Smooth muscle cell (in vitro differentiated cells): Measurements from ENCODE around the gene IL17C. TPM values are rescaled to one million over a fixed set of nuclear protein-coding genes. Genes with fewer than 3 reads are reported as not detected.

Experiments used
- DNase-seq: peaks from one replicate; lab custom pipeline; 2025; ENCODE audit not compliant: unreplicated experiment; lab: John Stamatoyannopoulos, UW
- H2AFZ ChIP-seq: fragments of 200-600 bp; sonication (generic); 2 replicates; pipeline ENCODE4 v1.6.0; 2016; ENCODE audit warnings: antibody characterized with exemption, low read depth, mild to moderate bottlenecking
- H3F3A ChIP-seq: fragments of 200-600 bp; sonication (generic); 2 replicates; pipeline ENCODE4 v1.6.0; 2017; ENCODE audit warnings: antibody characterized with exemption, low read depth
- H3K27ac ChIP-seq: fragments of 200-600 bp; sonication (generic); 2 replicates; pipeline ENCODE4 v1.5.1; 2016; ENCODE audit warnings: low read depth, mild to moderate bottlenecking
- H3K27me3 ChIP-seq: fragments of 200-600 bp; sonication (generic); 2 replicates; pipeline ENCODE4 v1.6.1; 2016; ENCODE audit warnings: low read depth, mild to moderate bottlenecking
- H3K36me3 ChIP-seq: fragments of 200-600 bp; sonication (generic); 2 replicates; pipeline ENCODE4 v1.5.1; 2016; ENCODE audit warnings: low read depth
- H3K4me1 ChIP-seq: fragments of 200-600 bp; sonication (generic); 2 replicates; pipeline ENCODE4 v1.5.1; 2016; ENCODE audit warnings: low read depth
- H3K4me2 ChIP-seq: fragments of 200-600 bp; sonication (generic); 2 replicates; pipeline ENCODE4 v1.6.0; 2016; ENCODE audit warnings: mild to moderate bottlenecking
- H3K4me3 ChIP-seq: fragments of 200-600 bp; sonication (generic); 2 replicates; pipeline ENCODE4 v1.5.1; 2016; ENCODE audit warnings: mild to moderate bottlenecking
- H3K79me2 ChIP-seq: fragments of 200-600 bp; sonication (generic); 2 replicates; pipeline ENCODE4 v1.6.0; 2016; ENCODE audit warnings: low read depth, mild to moderate bottlenecking
- H3K9ac ChIP-seq: fragments of 200-600 bp; sonication (generic); 2 replicates; pipeline ENCODE4 v1.6.0; 2016; ENCODE audit warnings: low read depth
- H3K9me3 ChIP-seq: fragments of 200-600 bp; sonication (generic); replicated peaks from 2 replicates; pipeline ENCODE4 v1.5.1; 2016; ENCODE audit warnings: low read depth
- H4K20me1 ChIP-seq: fragments of 200-600 bp; sonication (generic); 2 replicates; pipeline ENCODE4 v1.6.0; 2016; ENCODE audit warnings: low read depth
- CTCF ChIP-seq: fragments of 200-600 bp; sonication (generic); IDR thresholded peaks from 2 replicates; pipeline ENCODE4 v1.5.1; 2017; ENCODE audit warnings: borderline replicate concordance, mild to moderate bottlenecking, antibody characterized with exemption; ENCODE audit not compliant: insufficient read depth, poor library complexity, severe bottlenecking
- WGBS: methylation state at CpG from one replicate; pipeline ENCODE4 v1.1.7; 2016; ENCODE audit warnings: low lambda C conversion rate; 5-methylcytosine and 5-hydroxymethylcytosine counted together
- polyA plus RNA-seq: library from polyadenylated mRNA; unstranded; fragments of >200 nt; fragmentation: Nextera tagmentation; extraction: Ambion mirVana; gene quantifications from 2 replicates; pipeline ENCODE4 v1.2.1, GENCODE V29; 2016
- total RNA-seq: library from RNA; depleted of rRNA; stranded (reverse); fragments of >200 nt; gene quantifications from 2 replicates; pipeline ENCODE4 v1.2.3, GENCODE V29; 2014

The IL17C gene
- total and polyA plus RNA-seq, 2 experiments from 2014 or later, result not detected

GRCh38 chr16:88617268-88618031, 20.9 kb upstream of the IL17C start:
- TF ChIP-seq CTCF, result no peak
- Histone ChIP-seq H3K4me3 (no peak overlapping the region), H2AFZ (no peak overlapping the region), H3K4me1 (peaks cover 11% of the 10 kb centered on the region), H3K27ac (peak overlapping the region; percentile 49), H3K4me2 (peak overlapping the region; percentile 50), H3K9me3 (no peaks in the 10 kb centered on the region), H3K36me3 (no peaks in the 10 kb centered on the region), H4K20me1 (peaks cover 100% of the 10 kb centered on the region), H3K27me3 (no peaks in the 10 kb centered on the region), H3F3A (no peaks in the 10 kb centered on the region), H3K9ac (no peak overlapping the region), H3K79me2 (peaks cover 3% of the 10 kb centered on the region)
- DNase-seq, result no peak
- WGBS, result 78% methylated on average over 20 of the region's 20 CpGs

- Histone ChIP-seq H3K4me1 (peaks cover 11% of the 10 kb centered on the region), H3K9me3 (no peaks in the 10 kb centered on the region), H3K4me2 (no peak overlapping the region), H3K79me2 (peaks cover 3% of the 10 kb centered on the region), H4K20me1 (peaks cover 96% of the 10 kb centered on the region), H3K9ac (no peak overlapping the region), H3K27me3 (no peaks in the 10 kb centered on the region), H3F3A (no peaks in the 10 kb centered on the region), H2AFZ (no peak overlapping the region), H3K27ac (peak overlapping the region; percentile 49), H3K36me3 (no peaks in the 10 kb centered on the region), H3K4me3 (no peak overlapping the region)
- no peak for DNase-seq
- no peak for TF ChIP-seq CTCF
- WGBS, result 90% methylated on average over 20 of the region's 20 CpGs
These were observed 20.0 kb upstream of the IL17C start for GRCh38 chr16:88618182-88618955.

DNA sequence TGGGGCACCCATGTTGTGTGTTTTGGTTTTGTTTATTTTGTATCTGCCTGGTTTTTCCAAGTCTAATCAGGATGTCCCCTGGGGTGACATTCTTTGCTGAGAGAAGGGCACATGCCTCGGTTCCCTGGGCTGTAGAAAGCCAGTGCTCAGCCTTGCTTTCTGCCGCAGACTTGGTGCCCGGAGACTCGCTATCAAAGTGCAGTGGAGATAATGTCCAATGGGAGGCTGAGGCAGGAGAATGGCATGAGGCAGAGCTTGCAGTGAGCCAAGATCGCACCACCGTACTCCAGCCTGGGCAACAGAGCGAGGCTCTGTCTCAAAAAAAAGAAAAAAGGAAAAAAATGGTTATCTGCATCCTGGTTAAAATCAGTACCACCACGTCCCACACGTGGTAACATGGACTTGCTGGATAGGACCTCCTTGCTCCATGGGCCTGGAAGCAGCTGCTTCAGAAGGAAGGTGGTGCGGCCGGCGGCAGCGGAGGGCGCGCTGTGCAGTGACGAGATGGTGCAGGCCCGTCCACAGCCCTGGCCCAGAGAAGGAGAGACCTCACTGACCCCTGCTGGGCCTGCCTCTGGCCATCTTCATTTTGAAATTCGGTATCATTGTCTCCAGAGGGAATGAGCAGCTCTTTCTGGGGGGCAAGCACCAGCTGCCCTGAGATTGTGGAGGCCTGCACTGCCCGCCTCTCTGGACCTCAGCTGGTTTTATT, 19.3 kb upstream of the IL17C start:
- no peak for DNase-seq
- no peaks in the 10 kb centered on the region for H3K9me3 ChIP-seq
- H3K9ac ChIP-seq, result no peak overlapping the region
- H3K4me2 ChIP-seq, result no peak overlapping the region
- H2AFZ ChIP-seq, result no peak overlapping the region
- no peaks in the 10 kb centered on the region for H3F3A ChIP-seq
- peaks cover 88% of the 10 kb centered on the region for H4K20me1 ChIP-seq
- no peak for TF ChIP-seq CTCF
- no peaks in the 10 kb centered on the region for H3K36me3 ChIP-seq
- H3K4me1 ChIP-seq, result peaks cover 11% of the 10 kb centered on the region
- H3K27me3 ChIP-seq, result no peaks in the 10 kb centered on the region
- no peak overlapping the region for H3K27ac ChIP-seq
- 92% methylated on average over 19 of the region's 19 CpGs for WGBS
- H3K79me2 ChIP-seq, result peaks cover 3% of the 10 kb centered on the region
- H3K4me3 ChIP-seq, result no peak overlapping the region
